Neural cell (in vitro differentiated cells): ENCODE results near the gene RPIA. TPM values are rescaled to one million over a fixed set of nuclear protein-coding genes. Genes with fewer than 3 reads are reported as not detected.

Experiments used
- H2AFZ ChIP-seq: fragments of 200-600, 300-800 bp; sonication (generic), shearing (Covaris generic); 2 replicates; pipeline ENCODE4 v1.6.0; 2014; ENCODE audit warnings: low read depth, mild to moderate bottlenecking, antibody characterized with exemption, low read length, moderate library complexity
- H3F3A ChIP-seq: fragments of 200-600 bp; shearing (Covaris generic); 2 replicates; pipeline ENCODE4 v1.6.1; 2016; ENCODE audit warnings: mild to moderate bottlenecking, moderate library complexity, mixed read lengths, antibody characterized with exemption, low read length; ENCODE audit not compliant: insufficient read depth, poor library complexity, severe bottlenecking
- H3K27ac ChIP-seq: fragments of 200-600, 300-800 bp; sonication (generic), shearing (Covaris generic); 2 replicates; pipeline ENCODE4 v1.5.1; 2014; ENCODE audit warnings: mild to moderate bottlenecking, low read length, moderate library complexity
- H3K27me3 ChIP-seq: fragments of 300-800, 200-600 bp; sonication (generic), shearing (Covaris generic); 2 replicates; pipeline ENCODE4 v1.6.0; 2014; ENCODE audit warnings: mild to moderate bottlenecking, low read depth, low read length, moderate library complexity; ENCODE audit not compliant: insufficient read depth
- H3K36me3 ChIP-seq: fragments of 300-800, 200-600 bp; sonication (generic), shearing (Covaris generic); 2 replicates; pipeline ENCODE4 v1.5.1; 2014; ENCODE audit warnings: mild to moderate bottlenecking, antibody characterized with exemption, low read length, moderate library complexity; ENCODE audit not compliant: insufficient read depth
- H3K4me2 ChIP-seq: fragments of 300-800, 200-600 bp; sonication (generic), shearing (Covaris generic); 2 replicates; pipeline ENCODE4 v1.6.0; 2014; ENCODE audit warnings: mild to moderate bottlenecking, low read length
- H3K4me3 ChIP-seq: fragments of 300-800, 200-600 bp; sonication (generic), shearing (Covaris generic); 2 replicates; pipeline ENCODE4 v1.5.1; 2014; ENCODE audit warnings: mild to moderate bottlenecking, low read length, moderate library complexity
- H3K79me2 ChIP-seq: fragments of 200-600 bp; shearing (Covaris generic); replicated peaks from 2 replicates; pipeline ENCODE4 v1.6.0; 2014; ENCODE audit warnings: mild to moderate bottlenecking, low read length, moderate library complexity; ENCODE audit not compliant: insufficient read depth
- H3K9ac ChIP-seq: fragments of 300-800, 200-600 bp; sonication (generic), shearing (Covaris generic); 2 replicates; pipeline ENCODE4 v1.6.1; 2016; ENCODE audit warnings: mild to moderate bottlenecking, low read length, mixed read lengths
- H3K9me2 ChIP-seq: fragments of 200-600 bp; shearing (Covaris generic); 2 replicates; pipeline ENCODE4 v1.6.1; 2016; ENCODE audit warnings: mild to moderate bottlenecking, low read length, mixed read lengths; ENCODE audit not compliant: insufficient read depth
- H3K9me3 ChIP-seq: fragments of 200-600, 300-800 bp; sonication (generic), shearing (Covaris generic); 2 replicates; pipeline ENCODE4 v1.6.1; 2016; ENCODE audit warnings: mild to moderate bottlenecking, mixed run types, low read length, moderate library complexity, mixed read lengths
- H4K20me1 ChIP-seq: fragments of 200-600 bp; shearing (Covaris generic); 2 replicates; pipeline ENCODE4 v1.6.1; 2016; ENCODE audit warnings: mild to moderate bottlenecking, mixed run types; ENCODE audit not compliant: insufficient read depth
- EP300 ChIP-seq: fragments of 450-650 bp; conservative IDR thresholded peaks from 2 replicates; pipeline ENCODE4 v1.6.1; 2014; ENCODE audit warnings: antibody characterized with exemption, mild to moderate bottlenecking, moderate library complexity; ENCODE audit not compliant: poor library complexity, severe bottlenecking
- EZH2 ChIP-seq: fragments of 200-600, 300-800 bp; shearing (Covaris generic), sonication (generic); IDR thresholded peaks from 2 replicates; pipeline ENCODE4 v1.6.1; 2014; ENCODE audit warnings: antibody characterized with exemption, low read length, borderline replicate concordance, mild to moderate bottlenecking; ENCODE audit not compliant: insufficient read depth, poor library complexity, severe bottlenecking
- MXI1 ChIP-seq: fragments of 450-650 bp; conservative IDR thresholded peaks from 2 replicates; pipeline ENCODE4 v1.6.1; 2014; ENCODE audit warnings: antibody characterized with exemption, mild to moderate bottlenecking; ENCODE audit not compliant: poor library complexity, severe bottlenecking
- POLR2AphosphoS5 ChIP-seq: IDR thresholded peaks from 2 replicates; pipeline ENCODE4 v1.6.1; 2012
- RAD21 ChIP-seq: fragments of 450-650 bp; conservative IDR thresholded peaks from 2 replicates; pipeline ENCODE4 v1.6.1; 2014; ENCODE audit warnings: antibody characterized with exemption, mild to moderate bottlenecking, moderate library complexity
- REST ChIP-seq: IDR thresholded peaks from 2 replicates; pipeline ENCODE4 v1.6.1; 2012; ENCODE audit warnings: borderline replicate concordance
- SMC3 ChIP-seq: fragments of 450-650 bp; conservative IDR thresholded peaks from 2 replicates; pipeline ENCODE4 v1.6.1; 2014; ENCODE audit warnings: antibody characterized with exemption, mild to moderate bottlenecking, moderate library complexity; ENCODE audit not compliant: poor library complexity
- TAF1 ChIP-seq: IDR thresholded peaks from 2 replicates; pipeline ENCODE4 v1.6.1; 2012; ENCODE audit warnings: low read depth
- polyA plus RNA-seq: library from polyadenylated mRNA; depleted of rRNA; stranded (reverse); fragments of >200 nt; gene quantifications from 2 replicates; pipeline ENCODE4 v1.2.3, GENCODE V29; 2014
- TF ChIP-seq, protein P1 (sequence below): fragments of 450-650 bp; IDR thresholded peaks from 2 replicates; pipeline ENCODE4 v1.5.1; 2014; ENCODE audit warnings: antibody characterized with exemption, mild to moderate bottlenecking, moderate library complexity; ENCODE audit not compliant: poor library complexity, severe bottlenecking

The RPIA gene
- polyA plus RNA-seq, 1 donor from 2014 or later, result 9.7 TPM

DNA sequence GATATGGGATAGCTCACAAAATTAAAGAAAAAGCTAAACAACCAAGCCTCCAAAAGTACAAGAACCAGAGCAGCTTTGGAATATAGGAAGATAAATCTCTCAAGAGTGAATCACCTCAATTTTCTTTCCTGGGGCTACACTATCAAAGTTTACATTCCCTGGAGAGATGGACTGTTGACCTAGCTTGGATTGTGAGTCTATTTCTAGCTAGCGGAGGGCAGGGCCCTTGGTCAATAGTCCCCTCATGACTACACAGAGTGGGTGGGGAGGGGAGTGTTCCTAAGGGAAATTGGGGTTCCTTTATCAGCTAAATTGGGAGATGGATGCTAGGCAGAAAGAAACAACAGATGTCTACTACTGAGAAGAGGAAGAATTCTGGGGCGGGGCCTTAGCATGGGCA, 34.3 kb upstream of the RPIA start:
- no peaks in the 10 kb centered on the region for H3K36me3 ChIP-seq
- H3K9me2 ChIP-seq, result no peaks in the 10 kb centered on the region
- H3K4me2 ChIP-seq, result no peak overlapping the region
- H3F3A ChIP-seq, result no peaks in the 10 kb centered on the region
- no peak overlapping the region for H3K9ac ChIP-seq
- H4K20me1 ChIP-seq, result no peaks in the 10 kb centered on the region
- H3K79me2 ChIP-seq, result no peaks in the 10 kb centered on the region
- no peak for TF ChIP-seq RAD21
- no peak for TF ChIP-seq TAF1
- no peak for TF ChIP-seq POLR2AphosphoS5
- TF ChIP-seq REST, result no peak
- TF ChIP-seq, protein P1, sequence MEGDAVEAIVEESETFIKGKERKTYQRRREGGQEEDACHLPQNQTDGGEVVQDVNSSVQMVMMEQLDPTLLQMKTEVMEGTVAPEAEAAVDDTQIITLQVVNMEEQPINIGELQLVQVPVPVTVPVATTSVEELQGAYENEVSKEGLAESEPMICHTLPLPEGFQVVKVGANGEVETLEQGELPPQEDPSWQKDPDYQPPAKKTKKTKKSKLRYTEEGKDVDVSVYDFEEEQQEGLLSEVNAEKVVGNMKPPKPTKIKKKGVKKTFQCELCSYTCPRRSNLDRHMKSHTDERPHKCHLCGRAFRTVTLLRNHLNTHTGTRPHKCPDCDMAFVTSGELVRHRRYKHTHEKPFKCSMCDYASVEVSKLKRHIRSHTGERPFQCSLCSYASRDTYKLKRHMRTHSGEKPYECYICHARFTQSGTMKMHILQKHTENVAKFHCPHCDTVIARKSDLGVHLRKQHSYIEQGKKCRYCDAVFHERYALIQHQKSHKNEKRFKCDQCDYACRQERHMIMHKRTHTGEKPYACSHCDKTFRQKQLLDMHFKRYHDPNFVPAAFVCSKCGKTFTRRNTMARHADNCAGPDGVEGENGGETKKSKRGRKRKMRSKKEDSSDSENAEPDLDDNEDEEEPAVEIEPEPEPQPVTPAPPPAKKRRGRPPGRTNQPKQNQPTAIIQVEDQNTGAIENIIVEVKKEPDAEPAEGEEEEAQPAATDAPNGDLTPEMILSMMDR, result no peak
- no peak for TF ChIP-seq EP300
- TF ChIP-seq SMC3, result no peak
- TF ChIP-seq EZH2, result no peak
- TF ChIP-seq MXI1, result no peak
- H3K27ac ChIP-seq, result no peak overlapping the region
- H2AFZ ChIP-seq, result no peak overlapping the region
- H3K9me3 ChIP-seq, result no peaks in the 10 kb centered on the region
- no peak overlapping the region for H3K4me3 ChIP-seq
- no peaks in the 10 kb centered on the region for H3K27me3 ChIP-seq

DNA sequence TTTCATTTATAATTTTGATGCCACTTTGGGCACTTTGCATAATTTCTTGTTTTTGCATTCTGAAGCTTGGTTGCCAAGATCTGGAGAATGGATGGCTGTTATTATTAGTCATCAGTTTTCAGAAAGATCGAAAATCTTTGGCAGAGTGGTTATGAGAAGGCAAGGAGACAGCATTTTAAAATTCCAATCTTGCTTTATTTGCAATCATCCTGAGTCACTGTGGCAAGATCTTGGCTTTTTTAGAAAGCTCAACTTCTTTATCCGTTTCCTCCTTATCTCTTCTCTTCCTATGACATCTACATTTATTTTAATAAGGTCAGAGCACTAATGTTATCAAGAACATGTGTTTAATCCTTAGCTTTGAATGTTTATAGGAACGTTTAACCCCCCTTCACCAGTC, 33.1 kb upstream of the RPIA start:
- TF ChIP-seq EP300, result no peak
- TF ChIP-seq MXI1, result no peak
- no peak for TF ChIP-seq EZH2
- TF ChIP-seq POLR2AphosphoS5, result no peak
- TF ChIP-seq RAD21, result no peak
- no peak for TF ChIP-seq SMC3
- no peak for TF ChIP-seq REST
- no peak for TF ChIP-seq TAF1
- TF ChIP-seq, protein P1, result no peak
- no peaks in the 10 kb centered on the region for H3K27me3 ChIP-seq
- H4K20me1 ChIP-seq, result no peaks in the 10 kb centered on the region
- no peak overlapping the region for H3K9ac ChIP-seq
- no peak overlapping the region for H3K4me3 ChIP-seq
- no peaks in the 10 kb centered on the region for H3F3A ChIP-seq
- no peak overlapping the region for H3K4me2 ChIP-seq
- H3K27ac ChIP-seq, result no peak overlapping the region
- H3K9me3 ChIP-seq, result no peaks in the 10 kb centered on the region
- no peaks in the 10 kb centered on the region for H3K36me3 ChIP-seq
- H3K79me2 ChIP-seq, result no peaks in the 10 kb centered on the region
- no peaks in the 10 kb centered on the region for H3K9me2 ChIP-seq
- H2AFZ ChIP-seq, result no peak overlapping the region
